Ishikawa (cell line): Measurements from ENCODE around the gene FADS6.
A peak's percentile ranks its signal among the peaks of the same experiment; 100 is the strongest.

Experiments
- CREB1 ChIP-seq: IDR thresholded peaks from 2 replicates; pipeline ENCODE4 v1.6.1; 2012; ENCODE audit warnings: low read depth
- EP300 ChIP-seq: IDR thresholded peaks from 2 replicates; pipeline ENCODE4 v1.6.1; 2012; ENCODE audit warnings: borderline replicate concordance
- NFIC ChIP-seq: IDR thresholded peaks from 2 replicates; pipeline ENCODE4 v1.6.1; 2012
- RAD21 ChIP-seq: IDR thresholded peaks from 2 replicates; pipeline ENCODE4 v1.6.1; 2012; ENCODE audit warnings: low read depth
- TCF12 ChIP-seq: IDR thresholded peaks from 2 replicates; pipeline ENCODE4 v1.6.1; 2012; ENCODE audit warnings: low read depth
- YY1 ChIP-seq: IDR thresholded peaks from 2 replicates; pipeline ENCODE4 v1.6.1; 2012; ENCODE audit warnings: low read depth
- ZBTB7A ChIP-seq: IDR thresholded peaks from 2 replicates; pipeline ENCODE4 v1.6.1; 2012; ENCODE audit warnings: low read depth
- TF ChIP-seq, protein P1 (sequence below): IDR thresholded peaks from 2 replicates; pipeline ENCODE4 v1.6.1; 2012
- TF ChIP-seq, protein P2 (sequence below): IDR thresholded peaks from 2 replicates; pipeline ENCODE4 v1.6.1; 2012; ENCODE audit warnings: low read depth, mild to moderate bottlenecking

DNA sequence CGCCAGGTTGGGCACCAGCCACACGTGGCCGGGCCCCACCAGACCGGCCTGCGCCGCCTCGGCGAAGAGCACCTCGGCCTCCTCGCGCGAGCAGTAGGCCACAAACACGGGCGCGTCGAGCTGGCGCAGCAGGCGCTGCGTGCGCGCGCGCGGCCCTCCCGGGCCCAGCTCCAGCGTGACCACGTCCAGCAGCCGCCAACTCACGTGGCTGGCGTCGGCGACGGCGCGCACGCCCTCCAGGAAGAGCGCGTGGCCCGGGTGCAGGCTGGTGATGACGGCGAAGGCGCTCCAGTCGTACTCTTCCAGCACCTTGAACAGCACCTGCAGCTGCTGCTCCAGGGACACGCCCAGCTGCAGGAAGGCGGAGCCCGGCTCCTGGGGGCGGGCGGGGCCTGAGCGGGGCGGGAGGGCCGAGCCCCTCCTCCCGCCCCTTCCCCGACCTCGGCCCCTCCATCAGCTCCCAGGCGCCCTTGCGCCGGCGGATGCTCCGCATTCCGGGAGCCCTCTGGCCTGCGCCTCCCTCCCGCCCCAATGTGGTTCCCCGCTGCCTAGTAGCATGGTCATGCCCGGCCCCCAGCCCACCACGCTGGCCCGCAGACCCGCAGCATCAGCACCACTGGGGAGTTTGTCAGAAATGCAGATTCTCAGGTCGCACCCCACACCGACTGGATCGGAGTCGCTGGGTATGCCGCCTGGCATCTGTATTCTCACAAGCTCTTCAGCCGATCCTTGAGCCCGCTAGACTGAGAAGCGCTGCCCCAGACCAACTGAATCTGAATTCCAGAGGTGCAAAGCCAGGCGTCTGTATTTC lies 41.0 kb downstream of the FADS6 start:
- TF ChIP-seq NFIC (peak; percentile 15; the same call in 1 of the 2 replicates), ZBTB7A (peak; percentile 80), EP300 (no peak), RAD21 (no peak), CREB1 (0 out of 2 replicates have a peak, but pooled peaks have one; percentile 32), TCF12 (peak; percentile 71; the same call in 1 of the 2 replicates), YY1 (0 out of 2 replicates have a peak, but pooled peaks have one; percentile 4)
- TF ChIP-seq, protein P1, sequence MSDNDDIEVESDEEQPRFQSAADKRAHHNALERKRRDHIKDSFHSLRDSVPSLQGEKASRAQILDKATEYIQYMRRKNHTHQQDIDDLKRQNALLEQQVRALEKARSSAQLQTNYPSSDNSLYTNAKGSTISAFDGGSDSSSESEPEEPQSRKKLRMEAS = peak; percentile 100
- TF ChIP-seq, protein P2, sequence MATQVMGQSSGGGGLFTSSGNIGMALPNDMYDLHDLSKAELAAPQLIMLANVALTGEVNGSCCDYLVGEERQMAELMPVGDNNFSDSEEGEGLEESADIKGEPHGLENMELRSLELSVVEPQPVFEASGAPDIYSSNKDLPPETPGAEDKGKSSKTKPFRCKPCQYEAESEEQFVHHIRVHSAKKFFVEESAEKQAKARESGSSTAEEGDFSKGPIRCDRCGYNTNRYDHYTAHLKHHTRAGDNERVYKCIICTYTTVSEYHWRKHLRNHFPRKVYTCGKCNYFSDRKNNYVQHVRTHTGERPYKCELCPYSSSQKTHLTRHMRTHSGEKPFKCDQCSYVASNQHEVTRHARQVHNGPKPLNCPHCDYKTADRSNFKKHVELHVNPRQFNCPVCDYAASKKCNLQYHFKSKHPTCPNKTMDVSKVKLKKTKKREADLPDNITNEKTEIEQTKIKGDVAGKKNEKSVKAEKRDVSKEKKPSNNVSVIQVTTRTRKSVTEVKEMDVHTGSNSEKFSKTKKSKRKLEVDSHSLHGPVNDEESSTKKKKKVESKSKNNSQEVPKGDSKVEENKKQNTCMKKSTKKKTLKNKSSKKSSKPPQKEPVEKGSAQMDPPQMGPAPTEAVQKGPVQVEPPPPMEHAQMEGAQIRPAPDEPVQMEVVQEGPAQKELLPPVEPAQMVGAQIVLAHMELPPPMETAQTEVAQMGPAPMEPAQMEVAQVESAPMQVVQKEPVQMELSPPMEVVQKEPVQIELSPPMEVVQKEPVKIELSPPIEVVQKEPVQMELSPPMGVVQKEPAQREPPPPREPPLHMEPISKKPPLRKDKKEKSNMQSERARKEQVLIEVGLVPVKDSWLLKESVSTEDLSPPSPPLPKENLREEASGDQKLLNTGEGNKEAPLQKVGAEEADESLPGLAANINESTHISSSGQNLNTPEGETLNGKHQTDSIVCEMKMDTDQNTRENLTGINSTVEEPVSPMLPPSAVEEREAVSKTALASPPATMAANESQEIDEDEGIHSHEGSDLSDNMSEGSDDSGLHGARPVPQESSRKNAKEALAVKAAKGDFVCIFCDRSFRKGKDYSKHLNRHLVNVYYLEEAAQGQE = peak; percentile 87
